PC-3 (cell line): ENCODE results near the gene TST. TPM values are rescaled to one million over a fixed set of nuclear protein-coding genes. Genes with fewer than 3 reads are reported as not detected.

ENCODE experiments used
- ATAC-seq: fragments of 200-7000 bp; cut with Tn5 transposase; 2 replicates; pipeline ENCODE4 v1.9.1; 2020; ENCODE audit warnings: mild to moderate bottlenecking, moderate library complexity
- BruUV-seq: library from RNA; stranded (reverse); fragments of 400-500 nt; replicated peaks from 2 replicates; lab custom pipeline; 2021; lab: Mats Ljungman, UMichigan
- CTCF ChIA-PET: fragments of 300-600 bp; sonication (Branson Sonifier 250); formaldehyde crosslinking; loops from one replicate; lab custom pipeline; 2022; ENCODE audit warnings: antibody characterized with exemption; lab: Charles Lee
- POLR2A ChIA-PET: fragments of 300-600 bp; sonication (Branson Sonifier 250); formaldehyde crosslinking; loops from one replicate; lab custom pipeline; 2022; ENCODE audit warnings: antibody characterized with exemption; ENCODE audit not compliant: unreplicated experiment; lab: Charles Lee
- DNase-seq: peaks from one replicate; pipeline ENCODE4 v3.0.0-alpha.2; 2015
- H2AFZ ChIP-seq: fragments of 300-600 bp; sonication (generic); 2 replicates; pipeline ENCODE4 v1.6.0; 2016; ENCODE audit warnings: antibody characterized with exemption, low read length
- H3F3A ChIP-seq: fragments of 300-600 bp; sonication (generic); one replicate; pipeline ENCODE4 v1.6.0; 2017; ENCODE audit warnings: antibody characterized with exemption, low read length, control low read depth, mild to moderate bottlenecking; ENCODE audit not compliant: unreplicated experiment
- H3K27ac ChIP-seq: fragments of 300-600 bp; sonication (generic); 2 replicates; pipeline ENCODE4 v1.5.1; 2016; ENCODE audit warnings: mild to moderate bottlenecking, low read length
- H3K27me3 ChIP-seq: fragments of 300-600 bp; sonication (generic); 2 replicates; pipeline ENCODE4 v1.6.1; 2016; ENCODE audit warnings: low read length, mixed read lengths
- H3K36me3 ChIP-seq: fragments of 300-600 bp; sonication (generic); 2 replicates; pipeline ENCODE4 v1.6.1; 2016; ENCODE audit warnings: low read depth, mixed run types, low read length, mixed read lengths
- H3K4me1 ChIP-seq: fragments of 300-600 bp; sonication (generic); 2 replicates; pipeline ENCODE4 v1.5.1; 2016; ENCODE audit warnings: low read length; ENCODE audit not compliant: insufficient read depth
- H3K4me2 ChIP-seq: fragments of 300-600 bp; sonication (generic); 2 replicates; pipeline ENCODE4 v1.6.0; 2016; ENCODE audit warnings: low read length
- H3K4me3 ChIP-seq: fragments of 300-600 bp; sonication (generic); 2 replicates; pipeline ENCODE4 v1.5.1; 2016; ENCODE audit warnings: mild to moderate bottlenecking, low read length, mixed read lengths
- H3K79me2 ChIP-seq: fragments of 300-600 bp; sonication (generic); 2 replicates; pipeline ENCODE4 v1.6.1; 2017; ENCODE audit warnings: low read length, mixed read lengths
- H3K9ac ChIP-seq: fragments of 300-600 bp; sonication (generic); 2 replicates; pipeline ENCODE4 v1.6.0; 2016; ENCODE audit warnings: mild to moderate bottlenecking, low read length
- H3K9me2 ChIP-seq: fragments of 300-600 bp; sonication (generic); replicated peaks from 2 replicates; pipeline ENCODE4 v1.6.1; 2016; ENCODE audit warnings: mixed run types, low read length, mixed read lengths
- H3K9me3 ChIP-seq: fragments of 300-600 bp; sonication (generic); 2 replicates; pipeline ENCODE4 v1.6.1; 2016; ENCODE audit warnings: low read length, mixed read lengths
- H4K20me1 ChIP-seq: fragments of 300-600 bp; sonication (generic); 2 replicates; pipeline ENCODE4 v1.6.1; 2016; ENCODE audit warnings: low read length, mixed read lengths
- CTCF ChIP-seq: fragments of 300-600 bp; sonication (generic); conservative IDR thresholded peaks from 2 replicates; pipeline ENCODE4 v1.5.1; 2017; ENCODE audit warnings: antibody characterized with exemption, low read depth, mild to moderate bottlenecking, low read length
- EZH2 ChIP-seq: fragments of 300-600 bp; sonication (generic); IDR thresholded peaks from one replicate; pipeline ENCODE4 v1.6.1; 2017; ENCODE audit warnings: antibody characterized with exemption, mild to moderate bottlenecking, low read length; ENCODE audit not compliant: unreplicated experiment
- EZH2phosphoT487 ChIP-seq: fragments of 300-600 bp; sonication (generic); IDR thresholded peaks from 2 replicates; pipeline ENCODE4 v1.6.1; 2018; ENCODE audit warnings: mild to moderate bottlenecking, antibody characterized with exemption, low read length, borderline replicate concordance
- intact Hi-C: fragments of 100-400 bp; cut with micrococcal nuclease; formaldehyde crosslinking; loops from 2 replicates; pipeline ENCODE4 v1.9.0; 2023
- total RNA-seq: library from RNA; depleted of rRNA; stranded (reverse); fragments of >200 nt; gene quantifications from 2 replicates; pipeline ENCODE4 v1.2.3, GENCODE V29; 2014

The TST gene
- total RNA-seq, 1 experiment from 2014 or later = 35.9 TPM

GRCh38 chr22:37022483-37023337, 3.5 kb upstream of the TST start:
- CTCF ChIA-PET = no interaction called here
- Histone ChIP-seq H3K4me1 (peaks cover 7% of the 10 kb centered on the region; the same call in 1 of the 2 replicates), H3K9me3 (no peaks in the 10 kb centered on the region), H3K9ac (no peak overlapping the region), H4K20me1 (no peaks in the 10 kb centered on the region), H3K27ac (no peak overlapping the region), H2AFZ (no peak overlapping the region), H3K79me2 (peaks cover 28% of the 10 kb centered on the region), H3K9me2 (no peaks in the 10 kb centered on the region), H3K4me3 (no peak overlapping the region), H3K36me3 (no peaks in the 10 kb centered on the region), H3F3A (no peaks in the 10 kb centered on the region), H3K4me2 (no peak overlapping the region), H3K27me3 (no peaks in the 10 kb centered on the region)
- DNase-seq = no peak
- intact Hi-C loops = no loop called here
- TF ChIP-seq EZH2phosphoT487 (no peak), EZH2 (no peak), CTCF (no peak)
- BruUV-seq = no TSS peak
- POLR2A ChIA-PET = no interaction called here
- ATAC-seq = no peak

- H3K9ac ChIP-seq = no peak overlapping the region
- no peaks in the 10 kb centered on the region for H3F3A ChIP-seq
- no peaks in the 10 kb centered on the region for H3K9me3 ChIP-seq
- no peaks in the 10 kb centered on the region for H3K36me3 ChIP-seq
- CTCF ChIA-PET = no interaction called here
- H2AFZ ChIP-seq = no peak overlapping the region
- H4K20me1 ChIP-seq = no peaks in the 10 kb centered on the region
- no peaks in the 10 kb centered on the region for H3K27me3 ChIP-seq
- no TSS peak for BruUV-seq
- H3K4me3 ChIP-seq = no peak overlapping the region
- H3K4me2 ChIP-seq = no peak overlapping the region
- DNase-seq (peak; percentile 31), ATAC-seq (no peak)
- intact Hi-C loops = no loop called here
- no peaks in the 10 kb centered on the region for H3K9me2 ChIP-seq
- POLR2A ChIA-PET = no interaction called here
- H3K79me2 ChIP-seq = peaks cover 28% of the 10 kb centered on the region
- H3K27ac ChIP-seq = no peak overlapping the region
- no peak for TF ChIP-seq EZH2phosphoT487
- TF ChIP-seq EZH2 = no peak
- TF ChIP-seq CTCF = peak; percentile 70
- peaks cover 7% of the 10 kb centered on the region; the same call in 1 of the 2 replicates for H3K4me1 ChIP-seq
Observed at GRCh38 chr22:37021710-37022482, 2.6 kb upstream of the TST start.
